H1 (cell line): ENCODE data around the gene CDCA4. TPM values are rescaled to one million over a fixed set of nuclear protein-coding genes. Genes with fewer than 3 reads are reported as not detected.
A peak's percentile ranks its signal among the peaks of the same experiment; 100 is the strongest.

Source experiments
- CTCF ChIA-PET: fragments of 300-600 bp; sonication (Branson Sonifier 250); formaldehyde crosslinking; loops from one replicate; lab custom pipeline; 2021; ENCODE audit not compliant: partially characterized antibody; lab: Charles Lee
- POLR2A ChIA-PET: fragments of 300-600 bp; sonication (Branson Sonifier 250); formaldehyde crosslinking; loops from one replicate; lab custom pipeline; 2021; ENCODE audit warnings: inconsistent platforms; ENCODE audit not compliant: partially characterized antibody; lab: Charles Lee
- DNase-seq, 2 experiments: peaks; one replicate each; pipeline versions ENCODE4 v3.0.0 to v3.0.0-alpha.2; 2010 to 2022; ENCODE audit warnings: low spot score in 2 of 2, low read depth in 1 of 2, mixed read lengths in 1 of 2
- FAIRE-seq: peaks from 2 replicates; lab custom pipeline; 2011; peaks lifted over from hg19 to GRCh38; lab: Jason Lieb, UNC
- H2AFZ ChIP-seq: 2 replicates; pipeline ENCODE4 v1.8.1; 2012; ENCODE audit warnings: low read length, inconsistent platforms
- H2AK5ac ChIP-seq: 2 replicates; pipeline ENCODE4 v1.6.1; 2013; ENCODE audit warnings: low read depth, low read length
- H2BK120ac ChIP-seq: replicated peaks from 2 replicates; pipeline ENCODE3; 2013; ENCODE audit warnings: low read depth, low read length, inconsistent platforms
- H2BK12ac ChIP-seq: 2 replicates; pipeline ENCODE4 v1.6.1; 2013; ENCODE audit warnings: low read depth, low read length
- H2BK15ac ChIP-seq: 2 replicates; pipeline ENCODE4 v1.6.1; 2013; ENCODE audit warnings: low read length
- H2BK20ac ChIP-seq: 2 replicates; pipeline ENCODE4 v1.6.1; 2013; ENCODE audit warnings: low read length
- H2BK5ac ChIP-seq: 2 replicates; pipeline ENCODE4 v1.6.1; 2013; ENCODE audit warnings: low read depth, low read length
- H3K14ac ChIP-seq: 2 replicates; pipeline ENCODE4 v1.6.1; 2013; ENCODE audit warnings: inconsistent platforms; ENCODE audit not compliant: insufficient read length
- H3K18ac ChIP-seq: 2 replicates; pipeline ENCODE4 v1.6.1; 2013; ENCODE audit warnings: low read length; ENCODE audit errors: extremely low read depth
- H3K23ac ChIP-seq: 2 replicates; pipeline ENCODE4 v1.6.1; 2013; ENCODE audit warnings: inconsistent platforms; ENCODE audit not compliant: insufficient read length
- H3K23me2 ChIP-seq: 2 replicates; pipeline ENCODE4 v1.6.1; 2013; ENCODE audit warnings: low read depth, low read length
- H3K27ac ChIP-seq: 2 replicates; pipeline ENCODE4 v1.6.1; 2011; ENCODE audit warnings: low read depth, low read length, inconsistent platforms
- H3K27me3 ChIP-seq, 4 experiments: replicated peaks in 1 of 4; 1 replicate in 1 of 4; 2 replicates in 3 of 4; pipeline versions ENCODE4 v1.6.1 to v1.8.1; 2011 to 2013; ENCODE audit warnings: low read length in 3 of 4, mild to moderate bottlenecking in 3 of 4, inconsistent platforms in 2 of 4, mixed read lengths in 2 of 4, moderate library complexity in 1 of 4; ENCODE audit not compliant: control insufficient read depth in 3 of 4, insufficient read depth in 3 of 4; ENCODE audit errors: extremely low read depth in 1 of 4
- H3K36me3 ChIP-seq, 4 experiments: 2 replicates each; pipeline versions ENCODE4 v1.6.1 to v1.8.1; 2011 to 2013; ENCODE audit warnings: mild to moderate bottlenecking in 4 of 4, low read length in 3 of 4, moderate library complexity in 2 of 4, control low read depth in 1 of 4, inconsistent platforms in 1 of 4; ENCODE audit not compliant: insufficient read depth in 4 of 4, control insufficient read depth in 2 of 4
- H3K4ac ChIP-seq: replicated peaks from 2 replicates; pipeline ENCODE3; 2013; ENCODE audit warnings: low read length, low read depth, mixed read lengths, inconsistent platforms; ENCODE audit not compliant: insufficient read length
- H3K4me1 ChIP-seq, 4 experiments: replicated peaks in 1 of 4; 1 replicate in 1 of 4; 2 replicates in 3 of 4; pipeline versions ENCODE4 v1.6.1 to v1.8.1; 2011 to 2013; ENCODE audit warnings: low read length in 3 of 4, inconsistent platforms in 2 of 4, mixed read lengths in 1 of 4; ENCODE audit not compliant: insufficient read depth in 4 of 4, control insufficient read depth in 3 of 4
- H3K4me2 ChIP-seq, 2 experiments: 2 replicates each; pipeline versions ENCODE4 v1.6.1 to v1.8.1; 2011 to 2013; ENCODE audit warnings: low read depth in 2 of 2, low read length in 2 of 2, control low read depth in 1 of 2, inconsistent platforms in 1 of 2, mild to moderate bottlenecking in 1 of 2; ENCODE audit not compliant: insufficient read depth in 1 of 2
- H3K4me3 ChIP-seq, 4 experiments: fragments of 200-600, 300-600 bp in 1 of 4; sonication (generic), shearing (Covaris generic), sonication (Bioruptor Twin) in 1 of 4; 2 replicates each; pipeline versions ENCODE4 v1.5.1 to v1.8.1; 2011 to 2016; ENCODE audit warnings: low read length in 4 of 4, low read depth in 3 of 4, control low read depth in 2 of 4, inconsistent platforms in 2 of 4, mild to moderate bottlenecking in 2 of 4, mixed read lengths in 1 of 4, moderate library complexity in 1 of 4; ENCODE audit not compliant: insufficient read depth in 2 of 4; ENCODE audit errors: extremely low read depth in 1 of 4
- H3K56ac ChIP-seq: replicated peaks from 2 replicates; pipeline ENCODE3; 2013; ENCODE audit warnings: low read depth, mild to moderate bottlenecking, mixed read lengths, low read length, inconsistent platforms; ENCODE audit not compliant: insufficient read length
- H3K79me1 ChIP-seq: 2 replicates; pipeline ENCODE4 v1.6.1; 2013; ENCODE audit warnings: low read depth, low read length, control low read depth
- H3K79me2 ChIP-seq, 2 experiments: 2 replicates each; pipeline versions ENCODE4 v1.6.1 to v1.8.1; 2012 to 2013; ENCODE audit warnings: low read length in 2 of 2, mild to moderate bottlenecking in 2 of 2, inconsistent platforms in 1 of 2; ENCODE audit not compliant: insufficient read depth in 2 of 2, control insufficient read depth in 1 of 2
- H3K9ac ChIP-seq, 4 experiments: replicated peaks in 1 of 4; 1 replicate in 1 of 4; 2 replicates in 3 of 4; pipeline versions ENCODE4 v1.6.1 to v1.8.1; 2011 to 2013; ENCODE audit warnings: low read depth in 3 of 4, low read length in 3 of 4, control low read depth in 2 of 4, mild to moderate bottlenecking in 2 of 4, moderate library complexity in 2 of 4, inconsistent platforms in 1 of 4; ENCODE audit errors: extremely low read depth in 1 of 4
- H3K9me3 ChIP-seq, 2 experiments: 2 replicates each; pipeline versions ENCODE4 v1.6.1 to v1.8.1; 2012 to 2013; ENCODE audit warnings: mild to moderate bottlenecking in 2 of 2, moderate library complexity in 2 of 2, control low read depth in 1 of 2, inconsistent platforms in 1 of 2, low read depth in 1 of 2, low read length in 1 of 2, mixed read lengths in 1 of 2; ENCODE audit not compliant: insufficient read depth in 2 of 2
- H4K20me1 ChIP-seq, 2 experiments: replicated peaks in 1 of 2; 2 replicates each; pipeline versions ENCODE3 to v1.8.1; 2011 to 2013; ENCODE audit warnings: inconsistent platforms in 2 of 2, low read length in 2 of 2, mild to moderate bottlenecking in 1 of 2; ENCODE audit not compliant: insufficient read depth in 2 of 2, control insufficient read depth in 1 of 2
- H4K5ac ChIP-seq: 2 replicates; pipeline ENCODE4 v1.6.1; 2013; ENCODE audit warnings: low read length, low read depth, mixed read lengths, inconsistent platforms; ENCODE audit not compliant: insufficient read length
- H4K8ac ChIP-seq: 2 replicates; pipeline ENCODE4 v1.8.0; 2013; ENCODE audit warnings: mild to moderate bottlenecking, moderate library complexity, low read length, inconsistent platforms; ENCODE audit not compliant: insufficient read depth; ENCODE audit errors: extremely low read depth
- H4K91ac ChIP-seq: replicated peaks from 2 replicates; pipeline ENCODE3; 2013; ENCODE audit warnings: low read length, mixed read lengths, inconsistent platforms; ENCODE audit not compliant: insufficient read length
- BACH1 ChIP-seq: IDR thresholded peaks from 2 replicates; pipeline ENCODE4 v1.6.1; 2012; ENCODE audit warnings: low read length, improper control_type of control experiment
- SAP30 ChIP-seq: fragments of 300-600 bp; sonication (generic); IDR thresholded peaks from 2 replicates; pipeline ENCODE4 v1.7.1; 2012; ENCODE audit warnings: low read length, moderate library complexity, mild to moderate bottlenecking, inconsistent platforms; ENCODE audit not compliant: insufficient read depth, insufficient replicate concordance
- SIRT6 ChIP-seq: IDR thresholded peaks from one replicate; pipeline ENCODE4 v1.7.1; 2012; ENCODE audit warnings: low read length, inconsistent platforms
- TAF1 ChIP-seq: IDR thresholded peaks from 2 replicates; pipeline ENCODE4 v1.6.1; 2011; ENCODE audit warnings: mild to moderate bottlenecking, low read depth, low read length
- whole genome bisulfite sequencing, 2 experiments: shearing (Covaris generic) in 1 of 2; methylation state at CpG; one replicate each; pipeline versions ENCODE4 v1.1.6 to v1.1.7; 2013 to 2015; ENCODE audit warnings: low lambda C conversion rate in 2 of 2, mixed read lengths in 2 of 2, inconsistent platforms in 1 of 2, low coverage in 1 of 2, missing lambda C conversion rate in 1 of 2; ENCODE audit not compliant: insufficient replicate concordance in 2 of 2, insufficient coverage in 1 of 2, insufficient read length in 1 of 2; ENCODE audit errors: extremely low coverage in 1 of 2, missing lambda C conversion rate in 1 of 2; 5-methylcytosine and 5-hydroxymethylcytosine counted together
- polyA plus RNA-seq, 7 experiments: library from polyadenylated mRNA; depleted of rRNA in 3 of 7; stranded (reverse) in 5 of 7; unstranded in 2 of 7; fragments of >200 nt in 5 of 7; fragments of 200-250 nt in 2 of 7; gene quantifications; 1 replicate in 5 of 7; 2 replicates in 1 of 7; 4 replicates in 1 of 7; pipeline versions ENCODE4 v1.2.1 to v1.2.3, GENCODE V29; 2011 to 2013; ENCODE audit warnings: missing spikeins in 2 of 7, mixed read lengths in 2 of 7
- total RNA-seq: library from RNA; stranded (reverse); fragmentation: NEBNext Ultra II Directional; extraction: Animal tissue kit (Norgen Biotek cat#: 25700); gene quantifications from 2 replicates; pipeline ENCODE4 v1.2.1, GENCODE V29; 2021

Gene CDCA4
- total and polyA plus RNA-seq, 2 of the 8 experiments (the other 6 are each of a cell fraction or from before 2014, with no cell fraction given): 49.9 to 62.4 TPM

- Histone ChIP-seq H3K79me2 (no peaks in the 10 kb centered on the region), H2BK20ac (no peak overlapping the region), H3K4ac (no peak overlapping the region), H4K8ac (peak overlapping the region; percentile 46), H4K5ac (no peak overlapping the region), H3K4me2 (no peak overlapping the region), H3K23ac (no peak overlapping the region), H3K23me2 (no peaks in the 10 kb centered on the region), H2BK12ac (no peak overlapping the region), H3K9ac (no peak overlapping the region), H2AK5ac (no peak overlapping the region), H3K27me3 (no peaks in the 10 kb centered on the region), H4K20me1 (no peaks in the 10 kb centered on the region), H3K56ac (no peak overlapping the region), H2AFZ (no peak overlapping the region), H3K79me1 (no peaks in the 10 kb centered on the region), H3K4me3 (no peak overlapping the region), H2BK5ac (peak overlapping the region; percentile 52; the same call in 1 of the 2 replicates), H3K14ac (no peak overlapping the region), H2BK120ac (no peak overlapping the region), H3K18ac (no peak overlapping the region; the same call in 1 of the 2 replicates), H3K27ac (no peak overlapping the region), H3K36me3 (no peaks in the 10 kb centered on the region), H2BK15ac (0 out of 2 replicates have a peak overlapping the region, but pooled peaks have one; percentile 81), H4K91ac (peak overlapping the region; percentile 26), H3K4me1 (peaks cover 0 to 8% (median 2%) of the 10 kb centered on the region in 4 experiments; a peak in 6 of 7 replicates), H3K9me3 (no peaks in the 10 kb centered on the region)
- FAIRE-seq (no peak), DNase-seq (no peak)
- 90% methylated on average over 16 of the region's 20 CpGs; no CpG with 5 or more reads in 1 of the 2 experiments for WGBS, 2 experiments
- ChIA-PET CTCF (interaction anchor here (1.1 to 2.3 kb wide), 3 partner anchors 17 to 95 kb away, joined by 3 to 11 read pairs (median 4); no protein-coding TSS in a partner anchor), POLR2A (interaction anchor here (0.6 to 1.0 kb wide), 2 partner anchors 11 to 17 kb away, joined by 3 read pairs; no protein-coding TSS in a partner anchor)
- TF ChIP-seq SIRT6 (no peak), SAP30 (no peak), BACH1 (no peak), TAF1 (no peak)
Measured at GRCh38 chr14:105069871-105070759, 49.2 kb upstream of the CDCA4 start.
